ENCODE data around the gene CLEC4F. TPM values are rescaled to one million over a fixed set of nuclear protein-coding genes. Genes with fewer than 3 reads are reported as not detected.

CLEC4F gene
- total and polyA plus RNA-seq, 10 of the 15 experiments (the other 5 are each of a cell fraction or from before 2014, with no cell fraction given) = 0.03 TPM; not detected in 9

- TF ChIP-seq YY1 (IDR thresholded peaks at IDR 0.05; ENCODE audit: low read depth, low read length) (0 out of 2 replicates have a peak, but pooled peaks have one; percentile 27), CBX5 (IDR thresholded peaks at IDR 0.05; ENCODE audit: low read depth) (no peak), NRF1 (conservative IDR thresholded peaks at IDR 0.05; ENCODE audit: low read depth, low read length) (no peak), TCF3 (IDR thresholded peaks at IDR 0.05; ENCODE audit: borderline replicate concordance, insufficient read depth, low read depth, low read length) (no peak)
Measured at GRCh38 chr2:70861777-70862625, 41.6 kb upstream of the CLEC4F start (continued).

GRCh38 chr2:70855667-70856066, 35.3 kb upstream of the CLEC4F start:
- Histone ChIP-seq H3K36me3 (ENCODE audit: control insufficient read depth in 2 of 2, insufficient read depth in 2 of 2, low read length in 1 of 2) (no peaks in the 10 kb centered on the region), H3K9me3 (replicated peaks; ENCODE audit: control insufficient read depth, insufficient read depth, low read length) (no peaks in the 10 kb centered on the region), H3K27me3 (replicated peaks in 1 of 2; ENCODE audit: control insufficient read depth in 2 of 2, insufficient read depth in 2 of 2, low read length in 1 of 2) (peaks cover 0 to 2% of the 10 kb centered on the region in 2 experiments; a peak in 2 of 4 replicates), H3K79me2 (ENCODE audit: control insufficient read depth, insufficient read depth, low read length) (no peaks in the 10 kb centered on the region), H3K27ac (ENCODE audit: control insufficient read depth, insufficient read depth) (no peak overlapping the region), H3K4me3 (no peak overlapping the region), H3K4me2 (ENCODE audit: control insufficient read depth, insufficient read depth) (no peak overlapping the region), H3K9ac (ENCODE audit: control insufficient read depth, insufficient read depth, low read length) (no peak overlapping the region), H2AFZ (ENCODE audit: control insufficient read depth, low read depth, low read length) (no peak overlapping the region), H3K4me1 (ENCODE audit: control insufficient read depth, insufficient read depth, low read length) (peaks cover 9% of the 10 kb centered on the region), H4K20me1 (ENCODE audit: control insufficient read depth, insufficient read depth) (no peaks in the 10 kb centered on the region)
- in situ Hi-C loops (cut with MboI) (no loop called here), intact Hi-C loops (cut with micrococcal nuclease; ENCODE audit: unreplicated experiment) (no loop called here)
- ATAC-seq (no peak), DNase-seq (ENCODE audit: low read depth, low spot score) (no peak), FAIRE-seq (no peak)
- SMC1A ChIA-PET (ENCODE audit: uncharacterized antibody, unreplicated experiment) = interaction anchor here (1.8 kb wide), 1 partner anchor 64 kb away, joined by 4 read pairs; no protein-coding TSS in a partner anchor
- POLR2A ChIA-PET = no interaction called here
- WGBS (ENCODE audit: insufficient coverage, insufficient replicate concordance, low lambda C conversion rate, missing lambda C conversion rate) = 78% methylated on average over 1 of the region's 1 CpG
- CTCF ChIA-PET = interaction anchor here (1.0 to 1.2 kb wide), 2 partner anchors 15 to 16 kb away, joined by 3 read pairs; no protein-coding TSS in a partner anchor
- TF ChIP-seq IRF3 (IDR thresholded peaks at IDR 0.05) (no peak), GABPA (IDR thresholded peaks at IDR 0.05; ENCODE audit: low read depth) (no peak), NFIC (IDR thresholded peaks at IDR 0.05; ENCODE audit: low read depth, low read length) (no peak), CHD1 (IDR thresholded peaks at IDR 0.05; ENCODE audit: low read depth, low read length) (no peak), E4F1 (IDR thresholded peaks at IDR 0.05; ENCODE audit: borderline replicate concordance, partially characterized antibody) (no peak), NR2C1 (IDR thresholded peaks at IDR 0.05) (no peak), POLR2AphosphoS5 (IDR thresholded peaks at IDR 0.05; ENCODE audit: low read length) (no peak), ASH2L (IDR thresholded peaks at IDR 0.05; ENCODE audit: borderline replicate concordance, low read depth) (no peak), ESRRA (IDR thresholded peaks at IDR 0.05; ENCODE audit: low read length) (no peak), SPI1 (IDR thresholded peaks at IDR 0.05; ENCODE audit: borderline replicate concordance, insufficient read depth, low read depth, low read length) (no peak), ZNF217 (IDR thresholded peaks at IDR 0.05) (no peak), GATAD2B (conservative IDR thresholded peaks at IDR 0.05; ENCODE audit: low read depth) (no peak)
- RAD21 ChIA-PET (ENCODE audit: unreplicated experiment) = no interaction called here
- BruUV-seq (replicated peaks) = no TSS peak
